ENCODE measurements around the gene C12orf42. TPM values are rescaled to one million over a fixed set of nuclear protein-coding genes. Genes with fewer than 3 reads are reported as not detected.

Gene C12orf42
- total RNA-seq, 1 experiment from 2014 or later, result 0.37 TPM

GRCh38 chr12:103499571-103499970 is 3.8 kb upstream of the C12orf42 start:
- H3K4me1 Mint-ChIP-seq, result peaks cover 14% of the 10 kb centered on the region
- no peak for DNase-seq (ENCODE audit: low spot score)
- POLR2A ChIA-PET, result no interaction called here
- peaks cover 8% of the 10 kb centered on the region for H3K9me3 Mint-ChIP-seq
- no peak overlapping the region for H3K27ac Mint-ChIP-seq
- H3K36me3 Mint-ChIP-seq, result no peaks in the 10 kb centered on the region
- peaks cover 3% of the 10 kb centered on the region; the same call in 1 of the 2 replicates for H3K27me3 Mint-ChIP-seq (ENCODE audit: low read depth)
- CTCF ChIA-PET, result interaction anchor here (1.5 kb wide), 1 partner anchor 133 kb away, joined by 3 read pairs; no protein-coding TSS in a partner anchor
- ATAC-seq, result no peak
- no peak for TF ChIP-seq USF2 (CRISPR knock-in tag; IDR thresholded peaks at IDR 0.05)
- TF ChIP-seq IRF1 (CRISPR knock-in tag; IDR thresholded peaks at IDR 0.05), result no peak
- TF ChIP-seq NFATC4 (CRISPR knock-in tag; IDR thresholded peaks at IDR 0.05), result no peak
- TF ChIP-seq E2F4 (CRISPR knock-in tag; IDR thresholded peaks at IDR 0.05; ENCODE audit: borderline replicate concordance, low read depth), result no peak
- no peak for TF ChIP-seq ZNF317 (CRISPR knock-in tag; IDR thresholded peaks at IDR 0.05; ENCODE audit: borderline replicate concordance, low read depth)
- no peak for TF ChIP-seq TEAD1 (CRISPR knock-in tag; IDR thresholded peaks at IDR 0.05)
- no peak for TF ChIP-seq MAX (CRISPR knock-in tag; IDR thresholded peaks at IDR 0.05)
- TF ChIP-seq ETV6 (CRISPR knock-in tag; IDR thresholded peaks at IDR 0.05), result no peak
- TF ChIP-seq PRDM15 (CRISPR knock-in tag; IDR thresholded peaks at IDR 0.05), result no peak
- H3K4me3 Mint-ChIP-seq, result no peak overlapping the region

- Mint-ChIP-seq H3K4me3 (no peak overlapping the region), H3K36me3 (no peaks in the 10 kb centered on the region), H3K9me3 (peaks cover 8% of the 10 kb centered on the region), H3K27ac (no peak overlapping the region), H3K4me1 (peaks cover 20% of the 10 kb centered on the region), H3K27me3 (ENCODE audit: low read depth) (peaks cover 8% of the 10 kb centered on the region)
- ATAC-seq, result no peak
- CTCF ChIA-PET, result no interaction called here
- POLR2A ChIA-PET, result no interaction called here
- no peak for DNase-seq (ENCODE audit: low spot score)
- no peak for TF ChIP-seq ZNF232 (CRISPR knock-in tag; IDR thresholded peaks at IDR 0.05)
- TF ChIP-seq SP1 (CRISPR knock-in tag; conservative IDR thresholded peaks at IDR 0.05), result no peak
- TF ChIP-seq NR1H2 (CRISPR knock-in tag; IDR thresholded peaks at IDR 0.05), result no peak
- no peak for TF ChIP-seq ATF3 (CRISPR knock-in tag; conservative IDR thresholded peaks at IDR 0.05)
- TF ChIP-seq NFYB (CRISPR knock-in tag; conservative IDR thresholded peaks at IDR 0.05; ENCODE audit: low read depth), result no peak
- no peak for TF ChIP-seq EMX1 (CRISPR knock-in tag; IDR thresholded peaks at IDR 0.05)
- no peak for TF ChIP-seq CREM (CRISPR knock-in tag; IDR thresholded peaks at IDR 0.05)
- no peak for TF ChIP-seq ZBTB43 (CRISPR knock-in tag; IDR thresholded peaks at IDR 0.05)
- TF ChIP-seq PREB (CRISPR knock-in tag; IDR thresholded peaks at IDR 0.05; ENCODE audit: borderline replicate concordance), result no peak
- no peak for TF ChIP-seq MLX (CRISPR knock-in tag; IDR thresholded peaks at IDR 0.05)
- no peak for TF ChIP-seq E2F4 (CRISPR knock-in tag; IDR thresholded peaks at IDR 0.05; ENCODE audit: borderline replicate concordance, low read depth)
- no peak for TF ChIP-seq MAX (CRISPR knock-in tag; IDR thresholded peaks at IDR 0.05)
- no peak for TF ChIP-seq AR (CRISPR knock-in tag; IDR thresholded peaks at IDR 0.05)
Measured at GRCh38 chr12:103498990-103499389, 3.2 kb upstream of the C12orf42 start.
